GM19397 (cell line): ENCODE data around the gene B2M.
"Not testable (repeated sequence)": the region's sequence is repeated elsewhere in the genome, so short reads cannot be mapped to it uniquely, and the experiment has no call there.

ENCODE experiments used
- ATAC-seq: cut with Tn5 transposase; IDR thresholded peaks from one replicate; pipeline ENCODE4 v1.9.1; 2021; ENCODE audit warnings: mild to moderate bottlenecking, moderate library complexity; ENCODE audit not compliant: unreplicated experiment

B2M gene

GRCh38 chr15:44720460-44721176 is 9.3 kb downstream of the B2M start:
- no peak for ATAC-seq

GRCh38 chr15:44722011-44722410 is 10.7 kb downstream of the B2M start:
- no peak for ATAC-seq

GRCh38 chr15:44726136-44726535 is 14.8 kb downstream of the B2M start:
- ATAC-seq, result no peak

- ATAC-seq, result peak; percentile 36
Measured at GRCh38 chr15:44726568-44727484, 15.5 kb downstream of the B2M start.

GRCh38 chr15:44727485-44728231 is 16.3 kb downstream of the B2M start:
- ATAC-seq, result no peak

GRCh38 chr15:44728232-44728575 is 16.9 kb downstream of the B2M start:
- not testable (repeated sequence) for ATAC-seq

- ATAC-seq, result peak; percentile 78
Measured at GRCh38 chr15:44728576-44729407, 17.5 kb downstream of the B2M start.

GRCh38 chr15:44729408-44730127 is 18.3 kb downstream of the B2M start:
- no peak for ATAC-seq

GRCh38 chr15:44734839-44735481 is 23.6 kb downstream of the B2M start:
- ATAC-seq, result no peak

- ATAC-seq, result no peak
Measured at GRCh38 chr15:44735482-44736180, 24.3 kb downstream of the B2M start.

GRCh38 chr15:44736181-44736765 is 25.0 kb downstream of the B2M start, which contains the start of gene TRIM69:
TSS of gene TRIM69 (plus strand) at chr15:44736528. CDS start at chr15:44736705, 177 bp downstream.
- ATAC-seq, result no peak

GRCh38 chr15:44738340-44738984 is 27.1 kb downstream of the B2M start:
- no peak for ATAC-seq

GRCh38 chr15:44739222-44739847 is 28.0 kb downstream of the B2M start:
- ATAC-seq, result not testable (repeated sequence)

- ATAC-seq, result not testable (repeated sequence)
Measured at GRCh38 chr15:44743454-44743853, 32.1 kb downstream of the B2M start.

- ATAC-seq, result no peak
Measured at GRCh38 chr15:44753345-44753744, 42.0 kb downstream of the B2M start.

GRCh38 chr15:44763187-44763586 is 51.9 kb downstream of the B2M start:
- no peak for ATAC-seq

- ATAC-seq, result no peak
Measured at GRCh38 chr15:44763848-44764247, 52.5 kb downstream of the B2M start.
